Posterior cingulate gyrus (tissue), 11 donors: ENCODE data around the gene PFKFB3.
"Not testable (repeated sequence)": the region's sequence is repeated elsewhere in the genome, so short reads cannot be mapped to it uniquely, and the experiment has no call there.

ENCODE experiments used
- DNase-seq, 10 donors: peaks; one replicate each; pipeline versions ENCODE4 v3.0.0 to v3.0.0-alpha.2; 2020 to 2021; ENCODE audit warnings: mixed read lengths in 3 of 10
- intact Hi-C: fragments of 100-400 bp; cut with DNase I; formaldehyde crosslinking; loops from one replicate; pipeline ENCODE4 v1.15.1; 2023

The PFKFB3 gene

GRCh38 chr10:6200440-6200733, 2.3 kb upstream of the PFKFB3 start:
- intact Hi-C loops = loop anchor here (5.0 kb wide), 2 partner anchors 53 to 93 kb away; no protein-coding TSS in a partner anchor
- DNase-seq = no peak

- intact Hi-C loops = loop anchor here (5.0 kb wide), 2 partner anchors 54 to 94 kb away; no protein-coding TSS in a partner anchor
- DNase-seq = peak in 2 of 10 donors; percentile 25 to 85
Observed at GRCh38 chr10:6200734-6201515, 1.8 kb upstream of the PFKFB3 start.

- intact Hi-C loops = loop anchor here (5.0 kb wide), 2 partner anchors 54 to 94 kb away; no protein-coding TSS in a partner anchor
- peak; percentile 46 to 96 (median 81) for DNase-seq
Observed at GRCh38 chr10:6201516-6201975, 1.2 kb upstream of the PFKFB3 start.

GRCh38 chr10:6202098-6202683, 541 bp upstream of the PFKFB3 start:
- intact Hi-C loops = loop anchor here (1.0 to 5.0 kb wide), 4 partner anchors 39 to 199 kb away; no protein-coding TSS in a partner anchor
- DNase-seq = peak in 1 of 10 donors; percentile 82

GRCh38 chr10:6203331-6204062, 765 bp downstream of the PFKFB3 start:
- intact Hi-C loops = loop anchor here (2.0 to 5.0 kb wide), 3 partner anchors 56 to 197 kb away; no protein-coding TSS in a partner anchor
- peak in 6 of 10 donors; percentile 49 to 93 (median 65) for DNase-seq

GRCh38 chr10:6204063-6204340, 1.3 kb downstream of the PFKFB3 start:
- DNase-seq = peak in 3 of 10 donors; percentile 34 to 88 (median 87)
- intact Hi-C loops = loop anchor here (5.0 kb wide), 2 partner anchors 57 to 97 kb away; no protein-coding TSS in a partner anchor

- intact Hi-C loops = loop anchor here (5.0 kb wide), 2 partner anchors 57 to 97 kb away; no protein-coding TSS in a partner anchor
- peak in 4 of 10 donors; percentile 40 to 80 (median 46) for DNase-seq
Observed at GRCh38 chr10:6204341-6205191, 1.8 kb downstream of the PFKFB3 start.

- DNase-seq = peak in 2 of 10 donors; percentile 25 to 57
- intact Hi-C loops = not testable (repeated sequence)
Observed at GRCh38 chr10:6206486-6206885, 3.8 kb downstream of the PFKFB3 start.

- DNase-seq = peak in 1 of 10 donors; percentile 5
Observed at GRCh38 chr10:6207658-6208057, 4.9 kb downstream of the PFKFB3 start.

GRCh38 chr10:6208799-6209235, 6.1 kb downstream of the PFKFB3 start:
- intact Hi-C loops = no loop called here
- peak in 3 of 10 donors; percentile 75 to 88 (median 75) for DNase-seq

More at GRCh38 chr10:6207658-6208057, 4.9 kb downstream of the PFKFB3 start:
- intact Hi-C loops = no loop called here

- intact Hi-C loops = no loop called here
- DNase-seq = peak in 2 of 10 donors; percentile 13 to 68
Observed at GRCh38 chr10:6211341-6211670, 8.6 kb downstream of the PFKFB3 start.

- peak; percentile 73 to 97 (median 82) for DNase-seq
- intact Hi-C loops = no loop called here
Observed at GRCh38 chr10:6211671-6212635, 9.2 kb downstream of the PFKFB3 start.

- intact Hi-C loops = no loop called here
- DNase-seq = peak in 2 of 10 donors; percentile 28 to 56
Observed at GRCh38 chr10:6212806-6213205, 10.1 kb downstream of the PFKFB3 start.

- intact Hi-C loops = no loop called here
- DNase-seq = peak in 2 of 10 donors; percentile 63 to 66
Observed at GRCh38 chr10:6213257-6213905, 10.6 kb downstream of the PFKFB3 start.

- peak in 1 of 10 donors; percentile 68 for DNase-seq
- intact Hi-C loops = no loop called here
Observed at GRCh38 chr10:6213908-6214307, 11.2 kb downstream of the PFKFB3 start.

GRCh38 chr10:6214612-6215011, 11.9 kb downstream of the PFKFB3 start:
- DNase-seq = peak in 1 of 10 donors; percentile 67
- intact Hi-C loops = no loop called here

- DNase-seq = peak in 2 of 10 donors; percentile 63 to 77
- intact Hi-C loops = no loop called here
Observed at GRCh38 chr10:6215241-6215640, 12.5 kb downstream of the PFKFB3 start.
